NCI-H510A treated with DMSO at 0.1 percent for 48 hours (cell line): Measurements from ENCODE around the gene ZMYM4.

ENCODE experiments used
- DNase-seq: peaks from one replicate; lab custom pipeline; 2025; lab: John Stamatoyannopoulos, UW

The ZMYM4 gene

GRCh38 chr1:35278886-35279554 lies 10.5 kb downstream of the ZMYM4 start:
- DNase-seq, result no peak

- DNase-seq, result no peak
Measured at GRCh38 chr1:35279555-35279904, 11.0 kb downstream of the ZMYM4 start.

- no peak for DNase-seq
Measured at GRCh38 chr1:35280006-35280405, 11.5 kb downstream of the ZMYM4 start.

- DNase-seq, result no peak
Measured at GRCh38 chr1:35281565-35281964, 13.1 kb downstream of the ZMYM4 start.

GRCh38 chr1:35282172-35282571 lies 13.7 kb downstream of the ZMYM4 start:
- no peak for DNase-seq

- no peak for DNase-seq
Measured at GRCh38 chr1:35284852-35285251, 16.3 kb downstream of the ZMYM4 start.

- DNase-seq, result no peak
Measured at GRCh38 chr1:35285771-35286606, 17.5 kb downstream of the ZMYM4 start.

GRCh38 chr1:35287807-35288640 lies 19.5 kb downstream of the ZMYM4 start:
- DNase-seq, result no peak

- no peak for DNase-seq
Measured at GRCh38 chr1:35288761-35289160, 20.3 kb downstream of the ZMYM4 start.

- DNase-seq, result no peak
Measured at GRCh38 chr1:35290452-35290851, 21.9 kb downstream of the ZMYM4 start.

GRCh38 chr1:35294809-35295208 lies 26.3 kb downstream of the ZMYM4 start:
- DNase-seq, result no peak

GRCh38 chr1:35297886-35298285 lies 29.4 kb downstream of the ZMYM4 start:
- DNase-seq, result no peak

- DNase-seq, result peak; percentile 79
Measured at GRCh38 chr1:35298464-35298863, 30.0 kb downstream of the ZMYM4 start.

- DNase-seq, result no peak
Measured at GRCh38 chr1:35300376-35300775, 31.9 kb downstream of the ZMYM4 start.

GRCh38 chr1:35301674-35302392 lies 33.3 kb downstream of the ZMYM4 start:
- DNase-seq, result no peak

GRCh38 chr1:35305383-35305782 lies 36.9 kb downstream of the ZMYM4 start:
- DNase-seq, result no peak

GRCh38 chr1:35315649-35316048 lies 47.1 kb downstream of the ZMYM4 start:
- no peak for DNase-seq

- DNase-seq, result no peak
Measured at GRCh38 chr1:35316264-35316663, 47.8 kb downstream of the ZMYM4 start.

- DNase-seq, result no peak
Measured at GRCh38 chr1:35319988-35320713, 51.6 kb downstream of the ZMYM4 start.

GRCh38 chr1:35320937-35321336 lies 52.4 kb downstream of the ZMYM4 start:
- DNase-seq, result no peak

- no peak for DNase-seq
Measured at GRCh38 chr1:35324486-35324885, 56.0 kb downstream of the ZMYM4 start.
